SU-DHL-6 (cell line): ENCODE data around the gene EPB41L3.

Source experiments
- H2AFZ ChIP-seq: fragments of 200-600 bp; sonication (generic); 2 replicates; pipeline ENCODE4 v1.6.1; 2014; ENCODE audit warnings: low read depth, mild to moderate bottlenecking, moderate library complexity, mixed read lengths, antibody characterized with exemption, low read length; ENCODE audit not compliant: severe bottlenecking
- H3F3A ChIP-seq: fragments of 200-600 bp; shearing (Covaris generic); 2 replicates; pipeline ENCODE4 v1.6.0; 2016; ENCODE audit warnings: antibody characterized with exemption, mild to moderate bottlenecking; ENCODE audit not compliant: insufficient read depth
- H3K27ac ChIP-seq: fragments of 200-600 bp; sonication (generic); 2 replicates; pipeline ENCODE4 v1.5.1; 2016; ENCODE audit warnings: low read depth, mild to moderate bottlenecking, low read length, moderate library complexity, mixed read lengths
- H3K27me3 ChIP-seq: fragments of 200-600 bp; sonication (generic), shearing (Covaris generic); 2 replicates; pipeline ENCODE4 v1.6.0; 2014; ENCODE audit warnings: mild to moderate bottlenecking, low read length
- H3K36me3 ChIP-seq: fragments of 200-600 bp; sonication (generic); 2 replicates; pipeline ENCODE4 v1.6.1; 2014; ENCODE audit warnings: mild to moderate bottlenecking, low read length, mixed read lengths
- H3K4me2 ChIP-seq: fragments of 300-600, 200-600 bp; shearing (Covaris generic), sonication (generic); 2 replicates; pipeline ENCODE4 v1.6.0; 2014; ENCODE audit warnings: low read length, low read depth, mild to moderate bottlenecking; ENCODE audit not compliant: poor library complexity, severe bottlenecking
- H3K4me3 ChIP-seq: fragments of 200-600 bp; sonication (generic); 2 replicates; pipeline ENCODE4 v1.5.1; 2014; ENCODE audit warnings: antibody characterized with exemption, low read length, mild to moderate bottlenecking, mixed read lengths; ENCODE audit not compliant: insufficient read depth, poor library complexity, severe bottlenecking
- H3K79me2 ChIP-seq: fragments of 200-600 bp; sonication (generic); 2 replicates; pipeline ENCODE4 v1.6.1; 2014; ENCODE audit warnings: mild to moderate bottlenecking, low read length, moderate library complexity; ENCODE audit not compliant: insufficient read depth
- H3K9ac ChIP-seq: fragments of 200-600 bp; sonication (generic); 2 replicates; pipeline ENCODE4 v1.7.0; 2014; ENCODE audit warnings: mild to moderate bottlenecking, low read length
- H3K9me2 ChIP-seq: fragments of 200-600 bp; sonication (generic); replicated peaks from 2 replicates; pipeline ENCODE4 v1.6.1; 2014; ENCODE audit warnings: low read length; ENCODE audit not compliant: insufficient read depth
- H3K9me3 ChIP-seq: fragments of 200-600 bp; sonication (generic); 2 replicates; pipeline ENCODE4 v1.6.1; 2014; ENCODE audit warnings: low read length, mixed read lengths; ENCODE audit not compliant: insufficient read depth
- H4K20me1 ChIP-seq: fragments of 200-600 bp; sonication (generic); 2 replicates; pipeline ENCODE4 v1.6.1; 2014; ENCODE audit warnings: low read depth, mild to moderate bottlenecking, antibody characterized with exemption, low read length, moderate library complexity, mixed read lengths
- EZH2phosphoT487 ChIP-seq: fragments of 200-600 bp; sonication (generic), shearing (Covaris generic); conservative IDR thresholded peaks from 2 replicates; pipeline ENCODE4 v1.6.1; 2018; ENCODE audit warnings: mild to moderate bottlenecking, antibody characterized with exemption, low read length, moderate library complexity, mixed read lengths
- TF ChIP-seq, protein P1 (sequence below): fragments of 200-600 bp; sonication (generic); IDR thresholded peaks from one replicate; pipeline ENCODE4 v1.5.1; 2017; ENCODE audit warnings: antibody characterized with exemption, mild to moderate bottlenecking, low read length, moderate library complexity; ENCODE audit not compliant: insufficient read depth, poor library complexity, severe bottlenecking

The EPB41L3 gene

DNA sequence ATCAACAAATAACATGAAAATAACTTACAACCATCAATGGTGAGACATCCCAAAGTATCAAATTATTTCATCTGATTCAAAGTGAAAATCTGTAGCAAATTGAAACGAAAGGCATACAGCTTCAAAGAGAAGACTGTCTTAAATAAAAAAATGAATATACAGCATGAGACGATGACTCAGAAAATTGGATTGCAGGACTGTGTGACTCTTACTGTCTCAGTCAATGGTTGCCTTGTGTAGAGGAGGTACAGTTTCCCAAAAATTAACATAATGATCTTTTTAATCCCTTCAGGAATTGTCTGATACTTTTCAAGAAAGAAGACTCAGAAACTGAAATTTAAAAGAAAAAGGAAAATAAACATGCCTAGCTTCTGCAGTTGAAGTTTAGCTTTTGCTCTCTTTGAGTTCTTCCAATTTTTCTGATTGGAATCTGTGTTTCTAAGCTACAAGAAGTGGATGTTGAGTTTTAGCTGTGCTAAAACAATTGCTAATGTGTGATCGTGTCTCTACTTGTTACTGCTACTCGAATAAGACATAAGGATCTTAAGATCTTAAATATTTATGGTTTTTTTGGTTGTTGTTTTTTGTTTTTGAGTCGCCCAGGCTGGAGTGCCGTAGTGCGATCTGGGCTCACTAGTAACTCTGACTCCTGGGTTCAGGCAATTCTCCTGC is 41.1 kb upstream of the EPB41L3 start:
- no peak for TF ChIP-seq EZH2phosphoT487
- TF ChIP-seq, protein P1, sequence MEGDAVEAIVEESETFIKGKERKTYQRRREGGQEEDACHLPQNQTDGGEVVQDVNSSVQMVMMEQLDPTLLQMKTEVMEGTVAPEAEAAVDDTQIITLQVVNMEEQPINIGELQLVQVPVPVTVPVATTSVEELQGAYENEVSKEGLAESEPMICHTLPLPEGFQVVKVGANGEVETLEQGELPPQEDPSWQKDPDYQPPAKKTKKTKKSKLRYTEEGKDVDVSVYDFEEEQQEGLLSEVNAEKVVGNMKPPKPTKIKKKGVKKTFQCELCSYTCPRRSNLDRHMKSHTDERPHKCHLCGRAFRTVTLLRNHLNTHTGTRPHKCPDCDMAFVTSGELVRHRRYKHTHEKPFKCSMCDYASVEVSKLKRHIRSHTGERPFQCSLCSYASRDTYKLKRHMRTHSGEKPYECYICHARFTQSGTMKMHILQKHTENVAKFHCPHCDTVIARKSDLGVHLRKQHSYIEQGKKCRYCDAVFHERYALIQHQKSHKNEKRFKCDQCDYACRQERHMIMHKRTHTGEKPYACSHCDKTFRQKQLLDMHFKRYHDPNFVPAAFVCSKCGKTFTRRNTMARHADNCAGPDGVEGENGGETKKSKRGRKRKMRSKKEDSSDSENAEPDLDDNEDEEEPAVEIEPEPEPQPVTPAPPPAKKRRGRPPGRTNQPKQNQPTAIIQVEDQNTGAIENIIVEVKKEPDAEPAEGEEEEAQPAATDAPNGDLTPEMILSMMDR, result no peak
- Histone ChIP-seq H3K9me2 (no peaks in the 10 kb centered on the region), H3K9ac (no peak overlapping the region), H4K20me1 (no peaks in the 10 kb centered on the region), H3F3A (no peaks in the 10 kb centered on the region), H3K9me3 (no peaks in the 10 kb centered on the region), H3K4me3 (no peak overlapping the region), H3K36me3 (no peaks in the 10 kb centered on the region), H3K79me2 (no peaks in the 10 kb centered on the region), H3K27me3 (no peaks in the 10 kb centered on the region), H2AFZ (no peak overlapping the region), H3K4me2 (no peak overlapping the region), H3K27ac (no peak overlapping the region)

DNA sequence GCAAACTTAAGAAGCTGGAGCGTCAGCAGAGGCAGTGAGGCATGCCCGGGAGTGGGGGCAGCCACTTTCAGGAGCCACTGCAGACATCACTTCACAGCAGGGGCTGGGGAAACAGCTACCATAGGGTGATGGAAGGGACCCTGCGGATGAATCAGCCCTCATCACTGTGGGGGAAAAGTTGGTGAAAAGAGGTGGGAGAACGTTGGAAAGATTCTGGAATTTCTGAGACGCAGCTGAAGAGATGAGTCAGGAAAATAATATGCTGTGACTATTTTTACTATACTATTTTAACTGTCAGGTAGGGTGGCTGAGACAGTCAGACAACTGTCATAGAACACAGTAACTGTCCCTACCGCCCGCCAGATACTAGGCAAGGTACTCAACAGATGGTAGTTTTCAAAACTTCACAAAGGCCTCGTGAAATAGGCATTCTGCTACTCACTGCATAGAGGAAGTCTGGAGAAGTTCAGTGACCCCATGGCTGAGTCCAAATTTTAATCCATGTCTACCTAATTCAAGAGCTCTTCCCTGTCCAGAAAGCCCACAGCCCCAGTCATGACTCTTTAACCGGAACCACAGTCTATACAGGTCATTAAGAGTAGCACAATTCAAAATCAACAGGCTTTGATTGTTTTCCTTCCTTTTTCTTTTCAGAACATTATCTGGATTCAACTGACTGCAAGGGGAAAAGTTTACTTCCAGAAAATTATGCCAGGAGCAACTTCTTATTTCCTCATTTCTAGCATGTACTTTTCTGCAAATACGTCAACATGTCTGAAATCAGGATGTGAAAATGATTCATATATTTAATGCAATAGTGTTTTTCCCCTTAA is 39.3 kb upstream of the EPB41L3 start:
- Histone ChIP-seq H3K9me3 (no peaks in the 10 kb centered on the region), H3K79me2 (no peaks in the 10 kb centered on the region), H3K36me3 (no peaks in the 10 kb centered on the region), H3K4me3 (no peak overlapping the region), H4K20me1 (no peaks in the 10 kb centered on the region), H3K9me2 (no peaks in the 10 kb centered on the region), H2AFZ (no peak overlapping the region), H3F3A (no peaks in the 10 kb centered on the region), H3K9ac (no peak overlapping the region), H3K27me3 (no peaks in the 10 kb centered on the region), H3K4me2 (no peak overlapping the region), H3K27ac (no peak overlapping the region)
- TF ChIP-seq, protein P1, result no peak
- TF ChIP-seq EZH2phosphoT487, result no peak

DNA sequence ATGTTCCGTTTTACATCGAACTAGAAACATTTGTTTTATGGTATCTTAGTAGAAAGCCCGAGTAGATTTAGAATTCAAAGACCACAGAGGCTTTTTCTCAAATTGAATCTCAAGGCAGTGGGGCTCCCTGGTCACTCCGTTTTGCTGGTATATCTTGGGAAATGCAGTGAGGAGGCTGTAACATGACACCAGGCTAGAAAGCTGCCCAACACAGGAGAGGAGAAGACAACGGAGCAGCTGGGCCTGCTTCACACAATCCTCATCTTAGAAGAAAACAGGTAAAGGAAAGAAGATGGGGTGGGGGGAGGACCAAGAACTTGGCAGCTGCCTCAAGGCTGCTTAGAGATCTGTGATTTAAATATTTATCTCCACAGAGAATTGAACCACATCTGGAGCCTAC is 38.3 kb upstream of the EPB41L3 start:
- Histone ChIP-seq H3F3A (no peaks in the 10 kb centered on the region), H3K27ac (no peak overlapping the region), H3K9me3 (no peaks in the 10 kb centered on the region), H3K4me3 (no peak overlapping the region), H3K9ac (no peak overlapping the region), H3K36me3 (no peaks in the 10 kb centered on the region), H3K4me2 (no peak overlapping the region), H3K27me3 (no peaks in the 10 kb centered on the region), H4K20me1 (no peaks in the 10 kb centered on the region), H2AFZ (no peak overlapping the region), H3K9me2 (no peaks in the 10 kb centered on the region), H3K79me2 (no peaks in the 10 kb centered on the region)
- TF ChIP-seq, protein P1, result no peak
- no peak for TF ChIP-seq EZH2phosphoT487
